ENCODE results near the gene GADD45B.

GADD45B gene, protein sequence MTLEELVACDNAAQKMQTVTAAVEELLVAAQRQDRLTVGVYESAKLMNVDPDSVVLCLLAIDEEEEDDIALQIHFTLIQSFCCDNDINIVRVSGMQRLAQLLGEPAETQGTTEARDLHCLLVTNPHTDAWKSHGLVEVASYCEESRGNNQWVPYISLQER

DNA sequence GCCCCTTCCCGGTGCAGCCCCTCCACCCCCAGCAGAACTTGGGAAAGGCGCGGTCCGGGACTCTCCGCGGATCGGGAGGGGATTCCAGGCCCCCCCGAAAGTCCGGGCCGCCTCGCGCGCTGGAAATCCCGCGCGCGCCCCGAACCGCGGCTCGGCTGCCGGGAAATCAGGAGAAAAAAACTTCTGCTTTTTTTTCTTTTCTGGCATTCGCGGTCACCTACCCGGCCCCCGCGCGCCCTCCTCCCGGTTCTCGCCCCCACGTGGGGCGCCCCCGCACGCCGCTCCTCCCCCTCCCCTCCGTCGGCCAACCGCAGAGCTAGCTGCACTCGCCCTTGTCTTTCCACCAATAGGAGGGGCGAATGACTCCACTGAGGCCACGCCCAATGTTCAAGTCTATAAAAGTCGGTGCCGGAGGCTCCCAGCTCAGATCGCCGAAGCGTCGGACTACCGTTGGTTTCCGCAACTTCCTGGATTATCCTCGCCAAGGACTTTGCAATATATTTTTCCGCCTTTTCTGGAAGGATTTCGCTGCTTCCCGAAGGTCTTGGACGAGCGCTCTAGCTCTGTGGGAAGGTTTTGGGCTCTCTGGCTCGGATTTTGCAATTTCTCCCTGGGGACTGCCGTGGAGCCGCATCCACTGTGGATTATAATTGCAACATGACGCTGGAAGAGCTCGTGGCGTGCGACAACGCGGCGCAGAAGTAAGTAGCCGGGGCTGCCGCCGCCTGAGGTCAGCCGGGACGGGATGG lies at the start of gene GADD45B:
Gene GADD45B (plus strand): TSS at position 426 of the 749 bp plus-strand sequence. CDS start 232 bp downstream, at position 658.
- H3K27me3 ChIP-seq (replicated peaks; ENCODE audit: control insufficient read depth, insufficient read depth, low read length) = no peaks in the 10 kb centered on the region
- peak within 1 kb of the TSS; percentile 95 for H3K4me3 ChIP-seq (ENCODE audit: low read length)

DNA sequence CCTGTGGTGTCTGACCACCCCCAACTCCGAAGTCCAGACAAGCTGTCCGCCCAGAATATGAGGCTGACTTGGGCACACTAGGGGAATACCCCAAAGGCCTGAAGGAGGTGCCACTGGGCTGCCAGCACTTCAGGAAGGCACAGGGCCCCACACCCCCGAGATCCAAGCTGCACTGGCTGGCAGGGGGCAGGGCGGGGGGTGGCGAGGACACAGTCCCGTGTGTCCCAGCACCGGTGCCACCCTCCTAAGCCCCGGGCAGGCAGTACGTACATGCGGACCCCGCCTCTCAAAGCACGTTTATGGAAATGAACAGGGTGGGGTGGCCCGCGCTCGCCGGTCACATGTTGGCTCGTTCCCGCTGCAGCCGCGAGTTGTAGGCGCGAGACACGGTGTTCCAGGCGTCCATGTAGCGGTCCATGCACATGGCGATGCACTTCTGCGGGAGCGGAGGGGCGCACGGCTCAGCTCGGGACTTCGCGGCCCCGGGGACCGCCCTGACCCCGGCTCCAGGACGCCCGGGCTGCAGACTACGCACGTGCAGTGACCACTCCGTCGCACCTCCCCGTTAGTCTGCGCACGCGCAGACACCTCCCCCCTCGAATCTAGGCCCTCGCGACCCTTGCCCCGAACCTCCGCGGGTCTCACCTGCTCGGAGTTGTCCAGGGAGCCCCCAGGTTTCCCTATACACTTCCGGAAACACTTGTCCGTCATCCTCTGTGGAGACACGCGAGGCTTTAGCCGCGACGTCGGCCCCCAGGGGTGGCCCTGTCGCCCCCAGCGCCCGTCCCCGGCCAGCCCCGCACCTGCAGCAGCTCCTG lies 49.1 kb upstream of the GADD45B start:
- peak; percentile 51 for DNase-seq (ENCODE audit: low read depth)
- no peaks in the 10 kb centered on the region for H3K9me3 ChIP-seq (ENCODE audit: control insufficient read depth, low read length)
- H3K4me1 ChIP-seq (ENCODE audit: control insufficient read depth, insufficient read depth, low read length) = peaks cover 24% of the 10 kb centered on the region
- H3K27me3 ChIP-seq (replicated peaks; ENCODE audit: control insufficient read depth, insufficient read depth, low read length) = no peaks in the 10 kb centered on the region
- H3K36me3 ChIP-seq (ENCODE audit: control insufficient read depth, insufficient read depth, low read length, severe bottlenecking) = peaks cover 21% of the 10 kb centered on the region
- H3K9ac ChIP-seq (ENCODE audit: low read length) = peak overlapping the region; percentile 99
- peak overlapping the region; percentile 97 for H3K4me3 ChIP-seq (ENCODE audit: low read length)

More for the DNA sequence above, at the start of gene GADD45B:
- peaks cover 17% of the 10 kb centered on the region for H3K36me3 ChIP-seq (ENCODE audit: control insufficient read depth, insufficient read depth, low read length, severe bottlenecking)
- H3K4me1 ChIP-seq (ENCODE audit: control insufficient read depth, insufficient read depth, low read length) = peaks cover 3% of the 10 kb centered on the region
- no peaks in the 10 kb centered on the region for H3K9me3 ChIP-seq (ENCODE audit: control insufficient read depth, low read length)
- peak; percentile 99 for DNase-seq (ENCODE audit: low read depth)
- peak within 1 kb of the TSS; percentile 96 for H3K9ac ChIP-seq (ENCODE audit: low read length)

DNA sequence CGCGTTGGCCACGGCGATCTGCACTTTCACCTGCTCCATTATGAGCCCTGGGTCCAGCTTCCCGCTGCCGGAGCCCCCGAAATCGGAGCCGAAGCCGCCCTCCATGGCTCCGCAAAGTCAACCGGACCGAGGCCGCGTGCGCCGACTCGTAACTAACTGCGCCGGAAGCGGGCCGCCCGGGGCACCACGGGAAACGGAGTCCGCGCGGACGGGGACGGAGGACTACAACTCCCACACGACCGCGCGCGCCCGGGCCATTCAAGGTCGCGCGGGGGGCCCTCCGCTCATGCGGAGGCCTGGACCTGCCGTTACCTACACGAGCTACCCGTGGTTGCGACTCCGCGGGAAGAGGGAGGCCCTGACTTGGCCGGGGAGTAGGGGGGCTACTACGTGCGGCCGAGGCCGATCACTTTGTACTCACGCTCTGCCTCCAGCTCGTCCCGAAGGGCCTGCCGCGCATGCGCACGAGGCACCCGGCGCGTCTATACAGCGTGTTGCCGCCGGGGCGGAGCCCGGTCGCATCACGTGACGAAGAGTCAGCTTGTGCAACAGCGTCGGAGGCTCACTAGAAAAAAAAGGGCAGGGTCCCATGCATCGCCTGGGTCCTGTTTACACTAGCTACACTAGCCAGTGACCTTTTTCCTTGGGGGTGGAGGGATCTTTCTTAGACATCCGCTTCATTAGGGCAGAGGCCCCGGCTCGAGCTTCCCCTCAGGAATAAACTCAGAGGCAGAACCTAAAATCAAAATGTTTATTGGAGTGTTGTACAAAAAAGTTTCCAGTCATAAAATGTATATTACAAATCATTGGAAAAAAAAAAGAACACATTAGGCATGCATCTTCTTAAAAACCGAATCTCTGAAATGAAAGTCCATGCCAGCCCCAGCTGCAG lies 48.3 kb upstream of the GADD45B start, which contains the start of gene TIMM13:
Gene TIMM13 (minus strand): TSS at position 158 of the 892 bp plus-strand sequence. CDS start 53 bp downstream, at position 105.
- Histone ChIP-seq H3K9me3 (ENCODE audit: control insufficient read depth, low read length) (no peaks in the 10 kb centered on the region), H3K9ac (ENCODE audit: low read length) (peak within 1 kb of the TSS; percentile 99), H3K4me1 (ENCODE audit: control insufficient read depth, insufficient read depth, low read length) (peaks cover 24% of the 10 kb centered on the region), H3K27me3 (replicated peaks; ENCODE audit: control insufficient read depth, insufficient read depth, low read length) (no peaks in the 10 kb centered on the region), H3K36me3 (ENCODE audit: control insufficient read depth, insufficient read depth, low read length, severe bottlenecking) (peaks cover 23% of the 10 kb centered on the region), H3K4me3 (ENCODE audit: low read length) (peak within 1 kb of the TSS; percentile 97)
- peak; percentile 99 for DNase-seq (ENCODE audit: low read depth)

DNA sequence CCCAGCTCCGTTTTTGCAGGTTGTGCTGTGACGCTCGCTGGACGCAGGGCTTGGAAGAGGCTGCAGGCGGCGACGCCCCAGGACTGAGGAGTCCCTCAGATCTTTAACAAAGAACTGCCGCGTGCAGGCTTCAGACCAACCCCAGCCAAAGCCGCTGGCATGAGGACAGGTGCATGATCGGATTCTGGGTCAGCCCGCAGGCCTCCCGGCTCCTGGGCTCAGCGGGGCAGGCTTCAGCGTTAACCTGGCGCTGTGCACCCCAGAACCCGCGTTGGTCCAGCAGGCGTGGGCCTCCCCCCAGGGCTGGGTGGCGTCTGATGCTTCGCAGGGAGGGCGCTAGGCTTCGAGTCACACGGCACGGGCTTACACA lies 47.6 kb upstream of the GADD45B start:
- H3K9ac ChIP-seq (ENCODE audit: low read length) = peak overlapping the region; percentile 99
- no peaks in the 10 kb centered on the region for H3K9me3 ChIP-seq (ENCODE audit: control insufficient read depth, low read length)
- H3K4me1 ChIP-seq (ENCODE audit: control insufficient read depth, insufficient read depth, low read length) = peaks cover 24% of the 10 kb centered on the region
- peaks cover 23% of the 10 kb centered on the region for H3K36me3 ChIP-seq (ENCODE audit: control insufficient read depth, insufficient read depth, low read length, severe bottlenecking)
- no peaks in the 10 kb centered on the region for H3K27me3 ChIP-seq (replicated peaks; ENCODE audit: control insufficient read depth, insufficient read depth, low read length)
- peak overlapping the region; percentile 97 for H3K4me3 ChIP-seq (ENCODE audit: low read length)
- no peak for DNase-seq (ENCODE audit: low read depth)

DNA sequence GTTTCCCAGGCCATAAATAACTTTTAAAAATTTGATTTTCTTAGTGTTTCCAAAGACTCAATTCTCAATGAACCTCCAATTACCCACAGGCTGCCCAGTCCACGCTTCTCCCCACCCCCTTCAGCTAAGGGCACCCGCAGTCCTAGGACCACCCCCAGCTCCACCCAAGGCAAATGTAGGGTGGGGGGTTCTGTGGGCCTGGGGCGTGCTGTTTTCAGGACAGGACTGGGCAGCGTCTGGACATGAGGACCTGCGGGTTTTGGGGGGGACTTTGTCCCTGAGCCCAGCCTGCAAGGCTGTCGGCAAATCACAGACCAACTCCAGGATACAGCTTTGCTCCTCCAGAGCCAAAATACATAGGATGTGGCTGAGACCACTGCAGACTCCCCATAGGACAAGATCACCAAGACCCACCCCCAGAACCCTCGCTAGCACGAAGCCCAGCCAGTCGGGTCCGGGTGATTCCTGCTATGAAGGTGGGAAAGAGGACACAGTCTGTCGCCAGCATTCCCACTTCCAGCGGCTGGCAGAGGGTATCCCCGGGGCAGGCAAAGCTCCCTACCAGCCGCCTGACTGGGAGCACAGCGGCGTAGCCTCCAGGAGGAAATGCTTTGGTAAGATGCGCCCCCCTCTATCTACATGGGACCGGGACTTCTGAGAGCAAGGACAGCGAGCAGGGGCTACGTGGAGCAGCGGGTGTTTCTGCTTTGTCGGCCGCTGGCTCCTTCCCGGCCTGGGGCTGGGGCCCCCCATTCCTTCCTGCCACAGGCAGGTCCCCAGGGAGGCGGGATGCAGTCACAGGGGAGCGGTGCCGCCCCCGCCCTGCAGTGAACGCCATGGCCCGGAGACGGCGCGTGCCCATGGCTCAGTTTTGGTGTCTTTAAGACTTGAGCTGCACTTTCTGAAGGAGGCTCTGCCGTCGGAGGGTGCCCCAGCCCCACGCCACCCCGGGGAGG lies 46.9 kb upstream of the GADD45B start:
- H3K9me3 ChIP-seq (ENCODE audit: control insufficient read depth, low read length) = no peaks in the 10 kb centered on the region
- peaks cover 23% of the 10 kb centered on the region for H3K36me3 ChIP-seq (ENCODE audit: control insufficient read depth, insufficient read depth, low read length, severe bottlenecking)
- H3K4me3 ChIP-seq (ENCODE audit: low read length) = peak overlapping the region; percentile 97
- DNase-seq (ENCODE audit: low read depth) = no peak
- peaks cover 24% of the 10 kb centered on the region for H3K4me1 ChIP-seq (ENCODE audit: control insufficient read depth, insufficient read depth, low read length)
- peak overlapping the region; percentile 99 for H3K9ac ChIP-seq (ENCODE audit: low read length)
- H3K27me3 ChIP-seq (replicated peaks; ENCODE audit: control insufficient read depth, insufficient read depth, low read length) = no peaks in the 10 kb centered on the region

DNA sequence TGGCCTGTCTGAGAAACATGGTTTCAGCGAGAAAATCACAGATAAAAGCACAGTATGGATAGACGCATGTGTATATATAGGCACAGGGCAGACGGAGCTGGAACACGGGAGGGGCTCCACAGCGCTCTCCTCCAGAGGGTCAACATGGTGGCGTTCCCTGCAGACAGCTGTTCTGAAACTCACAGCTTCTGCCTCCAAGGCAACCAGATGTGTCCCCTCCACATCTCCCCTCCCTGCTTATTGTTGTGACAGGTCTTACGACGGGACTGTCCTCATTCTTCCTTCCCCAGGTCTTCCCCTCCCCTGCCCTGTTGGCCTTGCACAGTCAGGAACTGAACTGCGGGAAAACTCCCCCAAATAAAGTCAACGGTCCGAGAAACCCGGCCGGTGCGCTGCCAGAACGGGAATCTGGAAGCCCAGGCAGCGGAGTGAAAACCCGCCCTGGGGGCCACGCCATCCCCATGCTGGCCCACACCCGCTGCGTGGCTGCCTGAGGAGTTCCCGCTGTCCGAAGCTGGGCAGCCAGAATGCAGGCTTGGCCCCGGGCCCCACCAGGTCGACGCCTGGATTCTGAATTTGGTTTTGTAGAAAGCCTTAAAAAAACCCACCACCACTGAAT lies 45.9 kb upstream of the GADD45B start:
- H3K4me1 ChIP-seq (ENCODE audit: control insufficient read depth, insufficient read depth, low read length) = peaks cover 24% of the 10 kb centered on the region
- peaks cover 29% of the 10 kb centered on the region for H3K36me3 ChIP-seq (ENCODE audit: control insufficient read depth, insufficient read depth, low read length, severe bottlenecking)
- H3K4me3 ChIP-seq (ENCODE audit: low read length) = no peak overlapping the region
- no peaks in the 10 kb centered on the region for H3K27me3 ChIP-seq (replicated peaks; ENCODE audit: control insufficient read depth, insufficient read depth, low read length)
- H3K9ac ChIP-seq (ENCODE audit: low read length) = no peak overlapping the region
- no peaks in the 10 kb centered on the region for H3K9me3 ChIP-seq (ENCODE audit: control insufficient read depth, low read length)
- DNase-seq (ENCODE audit: low read depth) = no peak

DNA sequence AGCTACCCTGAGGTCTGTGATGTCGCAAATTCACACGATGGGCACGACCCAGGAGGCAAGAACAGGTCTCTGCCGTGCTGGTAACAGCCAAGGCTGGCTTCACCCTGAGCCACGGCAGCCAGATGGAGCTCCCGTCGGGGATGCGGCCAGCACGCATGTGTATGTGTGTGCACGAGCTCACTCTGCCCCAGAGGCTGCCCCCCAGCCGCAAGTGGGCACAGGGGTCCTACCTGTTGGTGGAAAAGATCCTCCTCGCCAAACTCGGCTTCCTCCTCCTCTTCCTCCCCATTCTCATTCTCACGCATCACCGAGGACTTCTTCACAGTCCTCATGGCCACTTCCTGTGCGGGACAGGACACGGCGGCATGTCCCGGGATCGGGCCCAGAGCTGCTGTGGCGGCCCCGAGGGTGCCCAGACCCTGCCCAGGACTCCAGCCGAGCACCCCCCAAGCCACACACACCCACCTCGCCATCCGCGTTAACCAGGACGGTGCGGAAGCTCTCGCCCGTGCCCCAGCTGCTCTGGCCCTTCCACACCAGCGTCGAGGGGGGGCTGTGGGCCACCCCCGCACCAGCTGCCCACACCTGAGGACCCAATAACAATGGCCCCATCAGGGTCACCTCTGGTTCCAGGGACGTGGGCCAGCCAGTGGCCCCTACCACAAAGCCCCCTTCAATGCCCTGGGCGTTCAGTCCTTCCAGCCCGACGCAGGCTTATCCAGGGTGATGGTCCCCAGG lies 44.4 kb upstream of the GADD45B start:
- Histone ChIP-seq H3K4me1 (ENCODE audit: control insufficient read depth, insufficient read depth, low read length) (peaks cover 12% of the 10 kb centered on the region), H3K36me3 (ENCODE audit: control insufficient read depth, insufficient read depth, low read length, severe bottlenecking) (peaks cover 29% of the 10 kb centered on the region), H3K27me3 (replicated peaks; ENCODE audit: control insufficient read depth, insufficient read depth, low read length) (no peaks in the 10 kb centered on the region), H3K9me3 (ENCODE audit: control insufficient read depth, low read length) (no peaks in the 10 kb centered on the region), H3K4me3 (ENCODE audit: low read length) (no peak overlapping the region), H3K9ac (ENCODE audit: low read length) (no peak overlapping the region)
- DNase-seq (ENCODE audit: low read depth) = no peak

DNA sequence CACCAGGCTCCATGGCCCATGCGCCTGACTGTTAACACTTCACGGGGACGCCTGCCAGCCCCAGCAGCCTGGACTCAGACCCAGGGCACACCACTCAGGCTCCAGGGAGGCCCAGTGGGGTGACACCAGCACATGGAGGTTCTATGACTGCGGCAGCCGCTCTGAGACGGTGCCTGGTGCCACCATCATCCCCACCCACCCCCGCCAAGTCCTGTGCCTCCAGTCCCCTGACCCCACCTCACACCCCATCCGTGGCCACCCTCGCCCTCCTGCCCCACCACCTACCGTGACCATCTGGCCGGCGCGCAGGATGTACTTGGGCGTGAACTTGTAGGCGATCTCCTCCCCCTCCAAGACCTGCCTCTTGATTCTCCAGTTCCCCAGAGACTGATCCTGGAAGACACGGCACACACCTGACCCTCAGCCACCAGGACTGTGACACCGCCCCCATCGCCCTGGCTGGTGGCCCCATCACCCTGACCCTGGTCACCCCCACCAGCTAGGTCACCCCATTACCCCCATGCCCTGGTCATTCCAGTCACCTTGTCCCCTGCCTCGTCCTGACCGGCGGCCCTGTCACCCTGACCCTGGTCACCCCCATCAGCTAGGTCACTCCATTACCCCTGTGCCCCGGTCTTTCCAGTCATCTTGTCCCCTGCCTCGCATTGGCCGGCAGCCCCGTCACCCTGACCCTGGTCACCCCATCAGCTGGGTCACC lies 43.6 kb upstream of the GADD45B start:
- H3K36me3 ChIP-seq (ENCODE audit: control insufficient read depth, insufficient read depth, low read length, severe bottlenecking) = peaks cover 33% of the 10 kb centered on the region
- no peak overlapping the region for H3K9ac ChIP-seq (ENCODE audit: low read length)
- no peaks in the 10 kb centered on the region for H3K9me3 ChIP-seq (ENCODE audit: control insufficient read depth, low read length)
- H3K27me3 ChIP-seq (replicated peaks; ENCODE audit: control insufficient read depth, insufficient read depth, low read length) = no peaks in the 10 kb centered on the region
- H3K4me3 ChIP-seq (ENCODE audit: low read length) = no peak overlapping the region
- H3K4me1 ChIP-seq (ENCODE audit: control insufficient read depth, insufficient read depth, low read length) = peaks cover 9% of the 10 kb centered on the region
- DNase-seq (ENCODE audit: low read depth) = no peak

DNA sequence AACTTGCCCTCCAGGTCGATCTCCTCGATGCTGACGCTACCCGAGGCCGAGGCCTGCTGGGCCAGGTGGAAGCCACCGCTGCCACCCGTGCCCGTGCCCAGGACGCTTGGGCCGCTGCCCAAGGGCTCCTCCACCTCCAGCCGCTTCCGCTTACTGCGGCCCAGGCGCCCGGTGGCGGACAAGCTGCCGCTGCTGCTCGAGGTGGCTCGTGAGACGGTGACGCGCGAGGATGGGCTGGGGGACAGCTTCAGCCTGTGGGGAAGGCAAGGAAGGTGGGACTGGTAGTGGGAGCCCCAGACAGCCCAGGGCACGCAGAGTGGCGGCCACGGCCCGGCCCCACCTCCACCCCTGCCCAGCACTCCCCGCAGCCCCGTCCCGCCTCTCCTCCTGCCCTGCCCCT lies 42.1 kb upstream of the GADD45B start:
- Histone ChIP-seq H3K36me3 (ENCODE audit: control insufficient read depth, insufficient read depth, low read length, severe bottlenecking) (peaks cover 42% of the 10 kb centered on the region), H3K4me1 (ENCODE audit: control insufficient read depth, insufficient read depth, low read length) (peaks cover under 1% of the 10 kb centered on the region), H3K4me3 (ENCODE audit: low read length) (no peak overlapping the region), H3K9me3 (ENCODE audit: control insufficient read depth, low read length) (no peaks in the 10 kb centered on the region), H3K9ac (ENCODE audit: low read length) (no peak overlapping the region), H3K27me3 (replicated peaks; ENCODE audit: control insufficient read depth, insufficient read depth, low read length) (no peaks in the 10 kb centered on the region)
- no peak for DNase-seq (ENCODE audit: low read depth)
